ENCODE measurements around the gene HAAO. TPM values are rescaled to one million over a fixed set of nuclear protein-coding genes. Genes with fewer than 3 reads are reported as not detected.

The HAAO gene
- total and polyA plus RNA-seq, 12 donors, result 2.7 to 30.1 (median 12.6) TPM

DNA sequence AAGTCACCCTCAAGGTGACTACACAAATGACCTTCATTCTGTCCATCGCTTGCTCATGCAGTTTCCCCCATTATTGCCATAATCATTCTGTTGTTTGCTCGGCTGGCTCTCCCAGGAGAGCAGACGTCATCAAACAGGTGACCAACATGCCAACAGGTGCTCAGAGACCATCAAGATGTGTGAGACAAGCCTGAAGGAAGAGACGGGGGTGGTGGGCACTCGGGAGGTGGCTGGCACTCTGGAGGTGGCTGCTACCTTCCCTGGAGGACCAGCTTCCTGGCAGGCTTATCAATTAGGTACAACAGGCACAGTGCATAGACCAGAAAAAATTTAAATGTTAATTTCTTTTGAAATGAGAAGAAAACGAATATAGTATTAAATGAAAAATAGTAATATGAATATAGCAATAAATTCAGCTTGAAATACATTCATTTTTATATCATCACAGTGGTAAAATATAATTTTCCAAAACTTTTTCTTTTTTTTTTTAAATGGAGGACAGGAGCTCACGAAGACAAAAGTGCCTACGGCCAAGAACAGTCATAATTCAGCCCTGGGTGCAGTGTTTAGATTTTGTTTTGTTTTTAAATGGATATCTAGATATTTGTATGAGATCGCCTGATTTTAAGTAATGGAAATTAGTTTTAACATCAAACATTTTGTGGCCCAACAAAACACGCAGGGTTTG lies 16.9 kb upstream of the HAAO start:
- Histone ChIP-seq H3K27ac (peak overlapping the region; percentile 86 to 100 (median 99)), H3K36me3 (replicated peaks in 1 of 2) (no peaks in the 10 kb centered on the region), H3K9me3 (replicated peaks in 1 of 3) (no peaks in the 10 kb centered on the region), H3K4me3 (peak overlapping the region in 3 of 4 donors; percentile 13 to 78 (median 20)), H3K27me3 (no peaks in the 10 kb centered on the region), H3K4me1 (replicated peaks in 1 of 2) (peaks cover 10 to 13% of the 10 kb centered on the region in 2 donors)
- DNase-seq, result peak in 6 of 7 donors; percentile 42 to 68 (median 49)
- intact Hi-C loops (cut with DNase I), result no loop called here
- TF ChIP-seq, protein P1, sequence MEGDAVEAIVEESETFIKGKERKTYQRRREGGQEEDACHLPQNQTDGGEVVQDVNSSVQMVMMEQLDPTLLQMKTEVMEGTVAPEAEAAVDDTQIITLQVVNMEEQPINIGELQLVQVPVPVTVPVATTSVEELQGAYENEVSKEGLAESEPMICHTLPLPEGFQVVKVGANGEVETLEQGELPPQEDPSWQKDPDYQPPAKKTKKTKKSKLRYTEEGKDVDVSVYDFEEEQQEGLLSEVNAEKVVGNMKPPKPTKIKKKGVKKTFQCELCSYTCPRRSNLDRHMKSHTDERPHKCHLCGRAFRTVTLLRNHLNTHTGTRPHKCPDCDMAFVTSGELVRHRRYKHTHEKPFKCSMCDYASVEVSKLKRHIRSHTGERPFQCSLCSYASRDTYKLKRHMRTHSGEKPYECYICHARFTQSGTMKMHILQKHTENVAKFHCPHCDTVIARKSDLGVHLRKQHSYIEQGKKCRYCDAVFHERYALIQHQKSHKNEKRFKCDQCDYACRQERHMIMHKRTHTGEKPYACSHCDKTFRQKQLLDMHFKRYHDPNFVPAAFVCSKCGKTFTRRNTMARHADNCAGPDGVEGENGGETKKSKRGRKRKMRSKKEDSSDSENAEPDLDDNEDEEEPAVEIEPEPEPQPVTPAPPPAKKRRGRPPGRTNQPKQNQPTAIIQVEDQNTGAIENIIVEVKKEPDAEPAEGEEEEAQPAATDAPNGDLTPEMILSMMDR (IDR thresholded peaks at IDR 0.05), result peak in 1 of 6 experiments; percentile 34
- no peak for TF ChIP-seq POLR2A (IDR thresholded peaks at IDR 0.05)
- WGBS, 4 donors, result 19 to 27% (median 23%) methylated on average over 10 of the region's 10 CpGs

DNA sequence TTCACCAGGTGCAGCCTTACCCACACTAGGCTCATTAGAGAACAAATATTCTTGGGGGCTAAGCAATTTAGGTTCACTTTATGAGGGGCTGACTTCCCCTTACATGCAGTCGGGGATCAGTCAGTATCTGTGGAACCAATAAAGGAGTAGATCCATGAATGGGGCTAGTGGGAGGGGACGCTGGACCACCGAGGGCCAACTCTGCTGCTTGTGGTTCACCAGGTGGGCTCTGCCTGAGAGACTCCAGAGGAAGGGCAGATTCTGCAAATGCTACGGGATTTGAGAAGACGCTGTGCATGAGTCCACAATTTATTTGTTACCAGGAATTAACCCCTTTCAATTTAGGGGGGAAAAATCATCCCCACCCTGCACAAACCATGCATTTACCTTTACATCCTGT lies 15.9 kb upstream of the HAAO start:
- Histone ChIP-seq H3K4me1 (replicated peaks in 1 of 2) (peaks cover 10 to 13% of the 10 kb centered on the region in 2 donors), H3K36me3 (replicated peaks in 1 of 2) (no peaks in the 10 kb centered on the region), H3K27me3 (no peaks in the 10 kb centered on the region), H3K9me3 (replicated peaks in 1 of 3) (no peaks in the 10 kb centered on the region), H3K27ac (peak overlapping the region in 1 of 5 donors; percentile 100), H3K4me3 (no peak overlapping the region)
- no peak for TF ChIP-seq POLR2A (IDR thresholded peaks at IDR 0.05)
- TF ChIP-seq, protein P1 (IDR thresholded peaks at IDR 0.05), result no peak
- WGBS, 4 donors, result 89 to 98% (median 94%) methylated on average over 5 of the region's 5 CpGs
- DNase-seq, result no peak
- intact Hi-C loops (cut with DNase I), result no loop called here

DNA sequence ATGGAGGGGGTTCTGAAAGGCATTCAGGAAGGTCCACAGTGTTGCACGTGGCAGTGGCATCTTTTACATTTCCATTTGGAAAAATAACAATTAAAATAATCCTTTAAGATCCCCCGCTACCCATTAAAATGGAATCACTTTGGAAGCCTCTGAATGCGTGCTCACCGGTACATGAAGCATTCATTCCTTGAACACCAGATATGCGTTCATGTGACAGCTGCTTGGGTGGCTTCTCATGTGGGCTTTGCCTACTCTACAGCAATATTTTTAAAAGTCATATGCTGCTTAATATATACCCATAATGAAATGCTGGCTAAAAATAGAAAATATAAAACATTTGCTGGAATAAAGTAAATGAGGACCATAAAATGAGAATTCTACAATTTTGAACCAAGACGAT lies 14.4 kb upstream of the HAAO start:
- H3K4me1 ChIP-seq (replicated peaks in 1 of 2), result peaks cover 10 to 13% of the 10 kb centered on the region in 2 donors
- no peaks in the 10 kb centered on the region for H3K9me3 ChIP-seq (replicated peaks in 1 of 3)
- H3K4me3 ChIP-seq, result no peak overlapping the region
- H3K27ac ChIP-seq, result no peak overlapping the region
- intact Hi-C loops (cut with DNase I), result no loop called here
- TF ChIP-seq, protein P1 (IDR thresholded peaks at IDR 0.05), result no peak
- no peaks in the 10 kb centered on the region for H3K36me3 ChIP-seq (replicated peaks in 1 of 2)
- H3K27me3 ChIP-seq, result no peaks in the 10 kb centered on the region
- 90 to 94% (median 92%) methylated on average over 6 of the region's 6 CpGs for WGBS, 4 donors
- no peak for DNase-seq

DNA sequence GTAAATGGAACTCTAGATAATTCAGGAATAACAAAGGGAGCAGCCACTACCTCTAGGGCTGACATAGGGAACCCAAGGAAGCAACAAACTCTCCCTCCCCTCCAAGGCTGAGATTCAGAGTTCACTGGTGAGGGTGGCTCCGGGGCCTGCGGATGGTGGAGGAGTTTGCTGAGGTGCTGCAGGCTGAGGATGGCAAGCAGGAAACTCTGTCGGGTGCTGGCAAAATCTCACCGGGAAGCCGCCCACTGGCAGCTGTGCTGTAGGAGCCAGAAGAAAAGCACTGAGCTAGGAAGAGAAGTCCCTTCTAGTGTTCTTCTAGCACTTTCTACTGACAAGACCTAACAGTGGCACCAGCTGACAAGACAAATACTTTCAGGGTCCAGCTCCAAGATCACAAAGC lies 12.5 kb upstream of the HAAO start:
- WGBS, 4 donors, result 74 to 96% (median 77%) methylated on average over 5 of the region's 5 CpGs
- no peaks in the 10 kb centered on the region for H3K36me3 ChIP-seq (replicated peaks in 1 of 2)
- no peak overlapping the region for H3K4me3 ChIP-seq
- intact Hi-C loops (cut with DNase I), result no loop called here
- peaks cover 9 to 10% of the 10 kb centered on the region in 2 donors for H3K4me1 ChIP-seq (replicated peaks in 1 of 2)
- TF ChIP-seq POLR2A (IDR thresholded peaks at IDR 0.05), result no peak
- TF ChIP-seq, protein P1 (IDR thresholded peaks at IDR 0.05), result no peak
- no peaks in the 10 kb centered on the region for H3K9me3 ChIP-seq (replicated peaks in 1 of 3)
- no peak overlapping the region for H3K27ac ChIP-seq
- no peak for DNase-seq
- no peaks in the 10 kb centered on the region for H3K27me3 ChIP-seq
